Hematopoietic multipotent progenitor cell treated with erythropoietin and hydrocortisone succinate and interleukin-3 and kit ligand, for 4 days (in vitro differentiated cells): Measurements from ENCODE around the gene YBX3.
"Not testable (repeated sequence)": the region's sequence is repeated elsewhere in the genome, so short reads cannot be mapped to it uniquely, and the experiment has no call there.

Source experiments
- DNase-seq: peaks from one replicate; pipeline ENCODE4 v3.0.0-alpha.2; 2015

The YBX3 gene

DNA sequence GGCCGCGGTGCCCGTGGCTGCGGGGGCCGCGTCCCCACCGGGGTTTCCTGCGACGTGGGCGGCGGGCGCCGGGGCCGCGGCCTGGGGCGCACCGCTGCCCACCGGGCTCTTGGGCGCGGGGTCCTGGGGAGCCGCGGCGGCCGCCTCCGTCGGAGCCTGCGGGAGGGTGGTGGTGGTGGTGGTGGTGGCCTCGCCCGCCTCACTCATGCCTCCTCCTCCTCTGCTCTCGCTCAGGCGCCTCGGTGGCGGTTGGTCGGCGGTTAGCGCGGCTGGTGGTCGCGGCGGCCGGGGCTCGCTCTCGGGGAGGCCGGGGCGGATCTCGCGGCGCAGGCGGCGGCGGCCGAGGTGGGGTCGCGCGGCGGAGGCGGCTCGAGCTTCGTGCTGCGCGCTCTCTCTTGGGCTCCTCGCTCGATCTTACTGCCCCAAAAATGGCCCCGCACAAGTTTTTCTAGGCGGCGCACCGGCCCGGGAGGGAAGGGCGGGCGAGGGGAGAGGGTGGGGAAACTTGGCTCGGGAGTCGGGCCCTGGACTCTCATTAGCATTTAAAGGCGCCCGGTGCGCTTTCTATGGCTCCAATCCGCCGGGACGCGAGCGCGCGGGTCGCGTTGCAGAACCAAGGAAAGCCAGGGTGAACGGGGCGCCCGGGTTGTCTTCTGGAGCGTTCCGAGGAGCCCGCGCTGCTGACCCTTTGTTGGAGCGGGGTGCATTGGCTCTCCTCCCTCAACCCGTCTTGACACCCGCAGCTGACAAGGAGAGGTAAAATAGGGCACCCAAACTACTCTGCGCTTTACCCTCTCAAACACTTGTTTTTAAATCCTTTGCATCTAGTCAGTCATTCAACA is at the start of gene YBX3:
YBX3 (minus strand) TSS at position 419 of the 842 bp plus-strand sequence; CDS start at position 207, 212 bp downstream.
- peak; percentile 93 for DNase-seq

DNA sequence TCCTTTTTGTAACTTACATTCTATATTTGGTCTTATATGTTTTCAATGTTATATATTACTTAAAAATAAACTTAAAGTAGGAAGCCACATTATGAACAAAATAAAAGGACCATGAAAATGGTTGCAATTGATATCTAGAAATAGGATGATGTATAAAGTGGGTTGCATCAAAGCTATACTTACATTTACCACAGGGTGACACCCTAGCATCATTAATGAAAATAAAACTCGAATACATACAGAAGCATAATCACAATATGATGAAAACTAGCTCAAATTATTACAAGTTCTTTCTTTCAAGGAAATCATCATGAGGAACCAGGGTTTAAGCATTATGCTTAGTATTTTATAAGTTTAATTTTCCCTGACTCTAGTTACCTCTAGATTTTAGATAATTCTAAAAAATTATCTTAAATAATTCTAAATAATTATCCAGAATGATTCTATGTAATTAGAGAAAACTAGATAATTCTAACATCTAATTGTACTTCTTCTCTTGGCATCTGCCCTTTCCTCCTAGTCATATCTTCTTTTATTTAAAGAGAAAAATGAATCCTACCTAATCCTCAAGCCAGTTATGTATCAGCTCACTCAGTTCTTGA is 48.1 kb upstream of the YBX3 start:
- peak; percentile 75 for DNase-seq

DNA sequence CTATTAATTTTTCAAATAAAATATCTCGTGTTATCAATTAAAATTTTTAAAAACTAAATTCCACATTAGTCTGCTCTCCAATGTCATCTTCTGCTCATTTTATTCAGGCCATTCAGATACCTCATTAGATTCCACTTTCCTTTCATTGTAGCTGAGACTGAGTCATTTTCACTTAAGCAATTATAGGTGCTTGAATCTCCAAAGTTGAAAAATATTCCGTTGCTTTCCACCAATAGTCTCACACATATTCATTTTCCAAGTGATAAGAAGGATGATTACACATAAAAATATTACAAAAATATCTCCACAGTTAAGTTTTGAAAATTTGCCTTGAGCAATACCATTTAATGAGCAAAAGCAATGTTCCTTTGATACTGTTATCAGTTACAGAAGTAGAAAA is 36.5 kb upstream of the YBX3 start:
- DNase-seq: no peak

DNA sequence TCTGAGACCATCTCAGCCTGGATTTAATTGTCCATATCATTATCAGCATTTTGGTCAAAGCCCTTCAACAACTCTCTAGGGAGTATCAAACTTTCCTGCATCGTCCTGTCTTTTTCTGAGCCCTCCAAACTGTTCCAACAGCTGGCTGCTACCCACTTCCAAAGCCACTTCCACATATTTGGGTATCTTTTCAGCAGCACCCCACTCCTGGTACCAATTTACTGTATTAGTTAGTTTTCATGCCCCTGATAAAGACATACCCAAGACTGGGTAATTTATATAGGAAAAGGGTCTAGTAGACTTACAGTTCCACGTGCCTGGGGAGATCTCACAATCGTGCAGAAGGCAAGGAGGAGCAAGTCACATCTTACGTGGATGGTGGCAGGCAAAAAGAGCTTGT is 33.1 kb upstream of the YBX3 start:
- no peak for DNase-seq

DNA sequence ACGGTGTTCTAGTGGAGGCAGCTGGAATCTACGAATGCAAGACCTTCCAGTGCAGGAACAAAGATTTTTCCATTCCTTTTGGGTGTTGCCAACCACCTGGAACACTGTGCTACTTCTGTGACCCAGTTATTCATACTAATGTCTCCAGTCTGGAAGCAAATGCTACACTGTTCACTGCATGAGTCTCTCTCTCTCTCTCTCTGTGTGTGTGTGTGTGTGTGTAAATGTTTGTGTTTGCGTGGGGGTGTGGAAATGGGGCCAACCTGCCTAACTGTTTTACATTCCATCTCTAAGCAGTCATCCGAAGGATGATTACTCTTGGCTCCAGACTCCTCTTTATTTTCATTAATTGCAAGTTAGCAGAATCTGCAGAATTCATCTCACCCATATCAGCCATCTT is 29.9 kb upstream of the YBX3 start:
- no peak for DNase-seq

DNA sequence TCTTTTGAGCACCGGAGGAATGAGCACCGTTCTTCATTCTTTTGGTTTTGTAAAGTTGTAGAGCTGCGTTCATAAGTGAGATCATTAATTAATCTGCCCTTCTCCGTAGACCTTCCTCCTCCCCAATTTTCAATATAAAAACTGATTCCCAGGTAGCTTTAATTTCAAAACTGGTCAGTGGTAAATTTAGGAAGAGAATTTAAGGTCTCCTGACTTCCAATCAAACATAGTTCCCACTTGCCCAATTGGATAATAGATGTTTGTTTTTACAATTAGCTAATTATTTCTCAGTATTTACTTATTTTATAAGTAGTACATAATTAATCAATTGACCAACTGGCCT is 27.2 kb upstream of the YBX3 start:
- no peak for DNase-seq

DNA sequence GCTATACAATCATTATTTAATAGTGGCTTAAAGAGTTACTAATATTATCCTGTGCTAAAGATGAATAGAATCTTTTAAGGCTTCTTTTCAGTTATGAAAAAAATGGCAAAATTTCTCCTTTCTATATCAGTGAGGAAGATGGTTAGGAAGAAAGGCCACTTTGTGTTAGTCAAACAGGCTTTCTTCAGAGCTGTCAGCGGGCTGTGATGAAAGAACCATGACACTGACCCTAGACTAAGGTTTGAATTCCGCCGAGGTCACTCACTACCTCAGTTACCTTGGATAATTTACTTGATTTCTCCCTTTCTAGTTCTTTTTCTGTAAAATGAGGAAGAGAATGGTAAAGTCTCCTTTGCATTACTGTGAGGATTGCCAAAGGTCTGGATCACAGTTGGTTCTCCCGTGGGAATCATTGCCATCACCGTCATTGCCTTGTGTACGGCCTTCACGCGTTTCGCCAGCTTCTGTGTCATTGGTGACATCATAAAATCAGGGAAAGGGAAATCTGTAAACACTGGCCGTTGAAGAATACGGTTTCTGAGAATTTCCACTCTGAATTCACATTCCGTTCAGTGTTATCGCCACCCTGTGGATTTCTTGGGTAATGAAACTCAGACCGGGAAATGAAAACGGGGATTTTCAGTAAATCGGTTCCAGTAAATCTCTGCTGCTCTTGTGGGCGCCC is 26.7 kb upstream of the YBX3 start:
- DNase-seq: peak; percentile 92

DNA sequence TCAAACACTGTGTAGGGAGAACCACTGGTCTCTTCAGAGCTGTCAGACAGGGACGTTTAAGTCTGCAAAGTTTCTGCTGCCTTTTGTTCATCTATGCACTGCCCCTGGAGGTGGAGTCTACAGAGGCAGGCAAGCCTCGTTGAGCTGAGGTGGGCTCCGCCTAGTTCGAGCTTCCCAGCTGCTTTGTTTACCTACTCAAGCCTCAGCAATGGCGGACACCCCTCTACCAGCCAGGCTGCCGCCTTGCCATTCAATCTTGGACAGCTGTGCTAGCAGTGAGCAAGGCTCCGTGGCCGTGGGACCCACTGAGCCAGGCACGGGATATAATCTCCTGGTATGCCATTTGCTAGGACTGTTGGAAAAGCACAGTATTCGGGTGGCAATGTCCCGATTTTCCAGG is 24.6 kb upstream of the YBX3 start:
- DNase-seq: no peak

DNA sequence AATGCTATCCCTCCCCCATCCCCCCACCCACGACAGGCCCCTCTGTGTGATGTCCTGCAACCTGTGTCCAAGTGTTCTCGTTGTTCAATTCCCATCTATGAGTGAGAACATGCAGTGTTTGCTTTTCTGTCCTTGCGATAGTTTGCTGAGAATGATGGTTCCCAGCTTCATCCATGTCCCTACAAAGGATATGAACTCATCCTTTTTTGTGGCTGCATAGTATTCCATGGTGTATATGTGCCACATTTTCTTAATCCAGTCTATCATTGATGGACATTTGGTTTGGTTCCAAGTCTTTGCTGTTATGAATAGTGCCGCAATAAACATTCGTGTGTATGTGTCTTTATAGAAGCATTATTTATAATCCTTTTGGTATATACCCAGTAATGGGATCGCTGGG is 20.3 kb upstream of the YBX3 start:
- not testable (repeated sequence) for DNase-seq

DNA sequence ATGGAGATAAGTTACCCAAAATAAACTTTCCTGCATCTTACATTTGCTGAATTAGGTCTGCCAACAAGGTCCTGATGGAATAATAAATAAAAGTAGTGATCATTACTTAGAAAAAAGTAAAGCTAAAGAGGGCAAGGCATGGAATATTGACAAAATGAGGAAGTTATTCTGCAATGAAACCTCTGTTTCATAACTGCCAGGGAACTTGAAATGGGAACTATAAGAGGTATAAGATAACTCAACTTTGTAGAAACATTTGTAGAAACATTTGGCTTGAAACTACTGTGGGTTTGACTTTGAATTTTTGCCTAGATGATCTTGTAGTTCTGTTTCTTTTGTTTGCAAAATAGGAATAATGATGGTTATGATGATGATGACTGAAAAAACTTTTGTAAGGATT is 18.7 kb upstream of the YBX3 start:
- peak; percentile 42 for DNase-seq

DNA sequence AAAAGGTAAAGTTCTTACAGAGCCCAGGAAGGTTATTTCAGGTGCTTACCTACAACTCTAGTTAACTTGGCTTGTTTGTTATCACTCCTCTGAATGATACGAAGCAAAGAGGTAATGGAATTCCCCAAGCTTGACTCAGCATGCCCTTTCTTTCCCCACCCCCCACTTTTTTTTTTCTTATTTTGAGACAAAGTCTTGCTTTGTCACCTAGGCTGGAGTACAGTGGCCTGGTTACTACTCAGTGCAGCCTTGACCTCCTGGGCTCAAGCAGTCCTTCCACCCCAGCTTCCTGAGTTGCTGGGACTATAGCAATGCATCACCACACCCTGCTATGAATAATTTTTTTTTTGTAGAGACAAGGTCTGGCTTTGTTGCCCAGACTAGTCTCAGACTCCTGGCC is 17.1 kb upstream of the YBX3 start:
- no peak for DNase-seq

DNA sequence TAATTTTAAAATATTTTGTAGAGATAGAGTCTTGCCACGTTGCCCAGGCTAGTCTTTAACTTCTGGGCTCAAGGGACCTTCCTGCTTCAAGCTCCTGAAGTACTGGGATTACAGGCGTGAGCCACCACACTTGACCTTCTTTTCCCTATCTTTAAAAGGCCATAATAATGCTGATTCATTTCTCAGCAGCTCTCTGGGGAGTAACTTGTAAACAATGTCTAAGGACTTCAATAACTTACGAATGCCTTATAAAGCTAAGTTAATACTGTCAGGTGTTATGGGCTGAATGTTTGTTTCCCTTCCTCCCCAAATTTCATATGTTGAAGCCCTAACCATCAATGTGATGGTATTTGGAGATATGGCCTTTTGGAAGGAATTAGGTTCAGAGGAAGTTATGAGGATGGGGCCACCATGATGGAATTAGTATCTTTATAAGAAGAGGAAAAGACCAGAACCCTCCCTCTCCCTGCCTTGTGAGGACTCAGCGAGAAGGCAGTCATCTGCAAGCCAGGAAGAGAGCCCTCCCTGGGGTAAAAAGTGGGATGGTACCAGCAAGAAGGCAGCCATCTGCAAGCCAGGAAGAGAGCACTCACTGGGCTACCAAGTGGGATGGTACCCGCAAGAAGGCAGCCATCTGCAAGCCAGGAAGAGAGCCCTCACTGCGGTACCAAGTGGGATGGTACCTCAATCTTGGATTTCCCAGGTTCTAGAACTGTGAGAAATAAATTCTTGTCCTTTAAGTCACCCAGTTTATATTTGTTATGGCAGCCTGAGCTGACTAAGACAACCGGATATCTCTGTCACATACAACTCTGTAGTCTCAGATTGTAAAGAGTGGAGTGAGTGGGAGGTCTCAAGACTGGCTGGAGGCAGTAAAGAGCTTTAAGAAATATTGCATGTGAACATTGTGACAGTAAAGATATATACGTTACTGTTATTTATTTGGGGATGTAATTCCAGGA is 16.3 kb upstream of the YBX3 start:
- DNase-seq: no peak

DNA sequence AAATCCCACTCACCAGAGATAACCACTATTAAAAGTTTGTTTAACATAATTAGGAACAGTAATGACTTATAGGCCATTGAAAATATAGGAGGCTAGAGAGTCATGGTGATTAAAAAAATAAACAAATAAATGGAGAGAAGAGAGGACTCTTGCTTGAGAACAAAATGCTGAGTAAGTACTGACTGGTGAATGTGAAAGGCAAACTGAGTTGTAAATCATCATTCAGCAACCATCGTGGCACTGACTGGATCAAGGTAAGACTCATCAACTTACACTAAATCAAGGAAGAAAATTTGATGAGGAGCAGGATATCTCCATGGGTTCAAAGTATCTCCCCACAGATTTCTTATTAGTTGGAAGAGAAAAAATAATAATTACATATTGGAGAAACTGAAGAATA is 14.1 kb upstream of the YBX3 start:
- DNase-seq: no peak

DNA sequence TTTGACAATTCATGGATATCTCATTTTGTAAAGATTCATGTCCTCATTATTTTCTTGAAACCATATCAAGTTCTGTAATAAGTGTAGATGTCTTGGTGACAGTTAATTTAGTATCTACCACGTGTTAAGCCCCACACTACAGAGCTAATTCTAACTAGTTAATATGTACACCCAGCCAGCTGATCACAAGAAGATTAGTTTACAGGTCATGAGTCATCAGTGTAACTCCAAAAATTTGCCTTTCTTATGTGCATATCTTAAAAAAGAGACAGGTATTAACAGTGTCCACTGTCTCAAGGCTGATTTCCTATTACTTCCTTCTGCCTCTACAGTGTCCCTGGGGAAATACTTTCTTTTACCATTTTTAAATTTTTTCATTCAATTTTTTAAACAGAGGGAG is 13.3 kb upstream of the YBX3 start:
- DNase-seq: no peak

DNA sequence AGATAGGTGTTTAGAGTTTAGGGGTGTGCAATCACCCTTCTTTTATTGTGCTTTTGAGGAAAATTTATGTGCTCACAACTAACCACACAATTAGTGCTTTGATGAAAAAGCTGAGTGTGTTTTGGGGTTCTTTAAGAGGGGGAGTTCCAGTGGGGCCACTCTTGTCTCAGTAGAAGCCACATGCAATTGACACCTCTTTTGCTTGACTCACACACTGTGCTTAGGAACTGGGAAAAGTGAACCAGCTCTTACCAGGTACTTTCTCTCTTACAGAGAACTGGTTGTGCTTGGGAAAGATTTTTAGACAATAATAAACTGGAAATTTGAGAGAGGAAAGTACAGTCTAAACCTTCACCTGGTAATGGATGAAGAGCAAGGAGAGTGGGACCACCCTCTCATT is 12.3 kb upstream of the YBX3 start:
- DNase-seq: no peak

DNA sequence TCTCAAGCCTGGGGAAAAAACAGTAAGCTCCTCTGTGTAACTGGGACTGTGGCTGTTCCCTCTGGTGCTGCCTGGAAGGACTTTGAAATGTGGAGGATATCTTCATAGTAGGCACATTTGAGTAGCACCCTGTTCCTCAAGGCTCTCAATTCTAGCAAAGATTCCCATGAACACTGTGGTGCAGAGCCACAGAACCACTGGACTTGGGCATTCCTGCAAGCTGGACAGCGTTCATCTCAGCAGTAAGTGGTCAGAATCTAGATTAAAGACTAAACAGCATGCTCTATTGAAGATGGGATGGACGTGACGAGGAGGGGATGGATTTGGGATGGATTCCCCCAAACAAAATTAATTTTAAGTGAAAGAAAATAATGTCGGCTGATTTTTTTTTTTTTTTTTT is 9.4 kb upstream of the YBX3 start:
- no peak for DNase-seq

DNA sequence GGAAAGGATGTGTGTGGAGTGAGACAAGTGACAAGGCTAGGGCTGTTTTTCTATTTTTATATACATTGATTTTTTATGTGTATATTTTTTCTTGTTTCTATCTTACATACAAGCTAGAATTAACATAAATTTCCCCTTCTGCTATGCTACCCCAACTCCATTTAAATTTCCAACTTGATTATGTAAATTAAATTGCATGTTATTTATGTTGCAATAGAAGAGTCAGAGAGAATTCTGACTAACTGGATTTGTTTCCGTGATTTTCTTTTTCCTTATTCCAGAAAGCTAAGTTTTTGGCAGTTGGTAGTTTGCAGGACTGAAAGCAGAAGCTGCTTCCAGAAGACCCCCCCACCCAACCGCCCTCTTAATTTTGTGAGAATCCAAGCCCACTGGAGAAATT is 8.9 kb upstream of the YBX3 start:
- DNase-seq: no peak

DNA sequence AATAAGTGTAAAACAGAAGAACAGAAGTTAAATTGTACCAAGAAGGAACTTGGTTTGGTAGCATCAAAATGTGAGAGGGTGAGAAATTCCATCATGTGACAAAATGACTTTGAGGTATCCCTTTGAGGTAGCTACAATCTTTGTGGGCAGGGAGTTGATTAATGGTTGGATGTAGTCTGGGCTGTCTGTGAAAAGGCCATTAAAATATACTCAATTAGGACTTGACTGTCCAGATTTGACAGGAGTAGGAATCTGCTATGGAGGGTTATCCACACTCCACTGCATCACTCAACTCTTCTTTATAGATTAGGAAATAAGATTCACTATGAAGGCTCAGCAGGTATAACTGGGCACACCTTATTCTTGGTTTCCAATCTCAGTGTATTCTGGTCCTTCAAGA is 7.4 kb upstream of the YBX3 start:
- no peak for DNase-seq

DNA sequence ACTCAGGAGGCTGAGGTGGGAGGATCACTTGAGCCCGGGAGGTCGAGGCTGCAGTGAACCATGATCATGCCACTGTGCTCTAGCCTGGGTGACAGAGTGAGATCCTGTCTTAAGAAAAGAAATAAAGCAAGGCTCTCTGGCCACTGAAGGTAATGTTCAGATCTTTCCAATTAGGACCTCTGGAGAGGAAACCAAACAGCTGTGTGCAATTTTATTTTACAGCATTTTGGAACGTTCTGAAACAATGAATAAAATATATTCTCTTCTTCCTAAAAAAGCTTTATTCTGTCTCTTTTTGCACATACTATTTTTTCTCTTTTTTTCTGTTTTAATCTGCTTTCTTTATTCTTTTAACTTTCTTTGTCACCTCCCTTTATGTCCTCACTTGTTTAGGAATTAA is 5.0 kb upstream of the YBX3 start:
- DNase-seq: no peak

DNA sequence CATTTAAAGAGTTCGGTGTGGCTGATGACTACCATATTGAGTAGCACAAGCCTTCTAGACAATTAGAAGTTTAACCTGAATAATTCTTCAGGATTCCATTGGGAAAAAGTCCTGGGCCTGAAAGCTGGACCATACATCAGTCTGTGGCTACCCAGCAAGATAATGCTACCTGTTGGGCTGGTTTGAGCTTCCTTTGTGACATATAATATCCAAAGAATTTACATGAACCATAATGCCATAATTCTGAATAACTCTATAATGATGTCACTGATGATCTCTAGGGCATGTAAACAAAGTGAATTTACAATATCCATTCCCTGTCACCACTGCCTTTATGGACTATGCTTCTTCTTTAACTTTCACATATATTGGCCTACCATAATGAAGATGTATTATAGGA is 3.8 kb upstream of the YBX3 start:
- no peak for DNase-seq

DNA sequence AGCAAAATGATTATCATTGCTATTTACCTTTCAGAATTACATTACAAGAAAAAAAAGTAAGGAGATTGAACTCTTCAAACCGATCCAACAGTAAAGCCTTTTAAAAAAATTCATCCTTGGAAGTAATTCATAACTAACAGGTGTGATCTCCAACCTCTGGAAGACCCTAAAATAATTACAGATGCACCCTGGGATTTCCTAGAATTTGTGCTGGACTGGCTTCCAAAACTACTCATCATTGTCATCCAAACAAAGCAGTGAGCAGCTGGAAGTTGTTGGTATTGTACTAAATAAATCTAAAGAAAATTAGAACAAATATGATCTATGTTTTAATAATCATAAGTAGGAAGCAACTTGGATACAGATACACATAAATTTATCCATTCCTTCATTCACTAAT is 1.9 kb upstream of the YBX3 start:
- DNase-seq: no peak

DNA sequence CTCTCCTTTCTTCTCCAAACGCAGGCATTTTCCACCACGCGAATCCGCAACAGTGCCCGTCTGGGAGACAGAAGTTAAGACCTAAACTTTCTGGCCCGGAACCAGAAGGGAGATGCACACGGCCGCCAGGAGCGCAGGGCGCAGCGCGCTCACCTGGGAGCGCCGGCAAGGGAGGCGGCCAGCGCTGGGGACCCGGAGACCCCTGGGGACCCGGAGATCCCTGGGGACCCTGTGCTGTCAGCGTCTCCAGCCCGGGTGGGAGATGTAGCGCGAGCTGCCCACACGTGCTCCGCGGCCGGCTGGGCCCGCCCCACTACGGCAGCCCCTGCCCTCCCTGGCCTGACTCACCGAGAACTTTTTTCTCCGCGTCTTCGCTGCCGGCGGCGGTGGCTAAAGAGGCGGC is 620 bp downstream of the YBX3 start:
- DNase-seq: peak; percentile 71
